NCI-H2227 (cell line): ENCODE results near the gene ZNF570.

Experiments used
- DNase-seq: peaks from one replicate; lab custom pipeline; 2025; ENCODE audit not compliant: unreplicated experiment; lab: John Stamatoyannopoulos, UW

ZNF570 gene

GRCh38 chr19:37468961-37469777 is at the start of gene ZNF570:
Gene ZNF570, plus strand, starts transcription at chr19:37469356. Its CDS starts 999 bp downstream, at chr19:37470355.
- DNase-seq = peak; percentile 100

- DNase-seq = no peak
Observed at GRCh38 chr19:37452500-37453245, 16.5 kb upstream of the ZNF570 start.

- no peak for DNase-seq
Observed at GRCh38 chr19:37466277-37466797, 2.8 kb upstream of the ZNF570 start.

- peak; percentile 100 for DNase-seq
Observed at GRCh38 chr19:37466798-37467607, 2.2 kb upstream of the ZNF570 start, which contains the start of gene ZNF569. Gene ZNF569, minus strand, starts transcription at chr19:37467444. Its CDS starts 22,523 bp downstream, at chr19:37444921.

- DNase-seq = no peak
Observed at GRCh38 chr19:37467608-37468090, 1.5 kb upstream of the ZNF570 start.

GRCh38 chr19:37470216-37470615 is 1.1 kb downstream of the ZNF570 start:
- DNase-seq = no peak

- no peak for DNase-seq
Observed at GRCh38 chr19:37472165-37472564, 3.0 kb downstream of the ZNF570 start.

- DNase-seq = no peak
Observed at GRCh38 chr19:37484406-37485168, 15.4 kb downstream of the ZNF570 start.

- no peak for DNase-seq
Observed at GRCh38 chr19:37492213-37492612, 23.1 kb downstream of the ZNF570 start.

GRCh38 chr19:37505958-37506386 is 36.8 kb downstream of the ZNF570 start:
- no peak for DNase-seq

- peak; percentile 99 for DNase-seq
Observed at GRCh38 chr19:37506387-37507166, 37.4 kb downstream of the ZNF570 start, which contains the start of gene ZNF793. Gene ZNF793, plus strand, starts transcription at chr19:37506939. Its CDS starts 16,501 bp downstream, at chr19:37523440.

- no peak for DNase-seq
Observed at GRCh38 chr19:37507167-37507464, 38.0 kb downstream of the ZNF570 start.

- no peak for DNase-seq
Observed at GRCh38 chr19:37511186-37511585, 42.0 kb downstream of the ZNF570 start.

GRCh38 chr19:37511821-37512220 is 42.7 kb downstream of the ZNF570 start:
- DNase-seq = no peak

GRCh38 chr19:37513397-37513796 is 44.2 kb downstream of the ZNF570 start:
- DNase-seq = no peak

- no peak for DNase-seq
Observed at GRCh38 chr19:37519890-37520289, 50.7 kb downstream of the ZNF570 start.

- peak; percentile 38 for DNase-seq
Observed at GRCh38 chr19:37537391-37537947, 68.3 kb downstream of the ZNF570 start.
